GM15510 (cell line): Measurements from ENCODE around the gene MSANTD3.

Experiments used
- POLR2A ChIP-seq: IDR thresholded peaks from 3 replicates; pipeline ENCODE4 v1.6.1; 2011; ENCODE audit warnings: borderline replicate concordance; ENCODE audit not compliant: insufficient read length; ENCODE audit errors: extremely low read depth

Gene MSANTD3

DNA sequence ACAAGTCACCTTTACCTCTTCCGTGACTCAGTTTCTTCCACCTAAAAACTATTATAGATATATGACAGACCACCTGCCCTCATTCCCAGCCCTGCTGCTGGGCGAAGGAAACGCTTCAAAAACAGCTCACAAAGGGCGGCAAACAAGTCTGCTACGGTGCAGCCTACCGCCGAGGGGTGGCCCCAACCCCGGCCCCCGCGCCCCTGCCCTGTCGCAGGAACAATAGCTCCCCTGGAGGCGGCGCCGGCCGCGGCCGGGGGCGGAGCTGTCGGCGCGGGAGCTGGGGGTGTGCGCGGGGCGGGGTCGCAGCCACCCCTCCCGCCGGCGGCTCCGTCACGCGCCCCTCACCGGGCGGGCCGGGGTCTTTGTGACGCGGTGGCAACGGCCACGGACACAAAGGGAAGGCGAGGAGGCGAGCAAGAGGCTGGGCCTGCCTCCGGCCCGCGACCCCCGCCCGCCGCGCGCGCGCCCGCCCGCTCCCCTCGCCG, 45.9 kb downstream of the MSANTD3 start, which contains the start of gene TMEFF1:
TMEFF1 (plus strand) TSS at position 362 of the 488 bp plus-strand sequence. CDS start 396 bp downstream, outside the sequence.
- TF ChIP-seq POLR2A: no peak

DNA sequence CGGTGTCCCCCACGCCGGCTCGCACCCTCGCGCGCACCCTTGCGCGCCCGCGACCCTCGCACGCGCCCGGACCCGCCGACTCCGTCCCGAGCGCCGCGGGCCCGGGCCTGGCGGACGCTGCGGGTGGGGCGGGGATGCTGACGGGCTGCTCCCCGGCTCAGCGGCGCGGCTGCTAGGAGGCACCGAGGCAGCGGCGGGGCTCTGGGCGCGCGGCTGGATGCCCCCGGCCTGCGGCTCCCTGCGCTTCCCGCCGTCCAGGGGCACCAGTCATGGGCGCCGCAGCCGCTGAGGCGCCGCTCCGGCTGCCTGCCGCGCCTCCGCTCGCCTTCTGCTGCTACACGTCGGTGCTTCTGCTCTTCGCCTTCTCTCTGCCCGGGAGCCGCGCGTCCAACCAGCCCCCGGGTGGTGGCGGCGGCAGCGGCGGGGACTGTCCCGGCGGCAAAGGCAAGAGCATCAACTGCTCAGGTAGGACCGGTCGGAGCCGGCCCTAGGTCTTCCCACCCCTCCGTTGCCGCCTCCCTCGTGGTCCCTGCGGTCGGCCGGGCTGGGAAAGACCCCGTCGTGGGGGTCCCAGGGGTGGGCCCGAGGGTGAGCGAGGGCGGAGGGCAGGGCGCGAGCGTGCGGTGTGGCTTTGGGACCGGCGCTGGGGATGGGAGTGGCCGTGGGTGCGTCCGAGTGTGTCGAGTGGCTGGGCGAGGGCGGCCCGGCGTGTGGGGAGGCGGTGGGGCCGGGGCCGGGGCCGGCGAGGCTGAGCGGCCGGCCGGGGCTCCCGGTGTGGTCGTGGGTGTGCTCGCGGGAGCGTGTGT, 46.5 kb downstream of the MSANTD3 start:
- TF ChIP-seq POLR2A: no peak

DNA sequence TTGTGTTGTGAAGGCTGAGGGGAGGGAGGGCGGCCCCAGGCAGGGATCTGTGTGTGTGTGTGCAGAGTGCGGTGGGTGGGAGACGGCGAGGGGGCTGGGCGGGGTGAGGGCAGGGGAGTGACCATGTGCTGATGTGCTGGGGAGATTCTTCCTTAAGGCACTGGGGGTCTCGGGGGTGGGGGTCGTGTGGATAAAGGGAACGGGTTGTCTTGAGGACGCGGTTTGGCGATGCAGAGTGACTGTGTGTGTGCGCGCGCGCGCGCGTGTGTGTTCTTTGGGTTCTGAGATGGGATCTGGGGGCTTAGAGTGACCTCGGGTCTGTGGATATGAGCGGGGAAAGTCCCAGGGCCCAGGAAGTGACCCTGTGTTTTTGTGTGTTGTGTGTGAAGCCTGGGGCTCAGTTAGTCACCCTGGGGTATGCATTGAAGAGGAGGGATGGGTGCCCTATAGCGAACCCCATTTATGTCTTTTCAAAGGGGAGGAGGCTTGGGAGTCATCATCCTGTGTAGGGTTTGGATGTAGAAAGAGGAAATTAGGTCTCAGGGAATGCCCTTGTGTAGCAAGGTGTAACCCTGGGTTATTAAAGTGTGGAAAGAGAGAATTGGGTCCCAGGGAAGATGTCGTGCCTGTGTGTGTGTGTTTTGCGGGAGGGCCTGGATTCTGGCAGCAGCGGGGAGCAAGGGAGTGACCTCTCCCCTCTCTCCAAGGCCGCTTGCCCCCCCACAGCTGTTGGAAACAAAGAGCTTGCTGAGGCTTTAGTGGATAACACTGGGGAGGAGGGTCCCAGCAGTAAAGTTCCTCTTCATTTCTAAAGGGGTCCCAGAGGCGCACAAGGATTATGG, 47.4 kb downstream of the MSANTD3 start:
- TF ChIP-seq POLR2A: no peak

DNA sequence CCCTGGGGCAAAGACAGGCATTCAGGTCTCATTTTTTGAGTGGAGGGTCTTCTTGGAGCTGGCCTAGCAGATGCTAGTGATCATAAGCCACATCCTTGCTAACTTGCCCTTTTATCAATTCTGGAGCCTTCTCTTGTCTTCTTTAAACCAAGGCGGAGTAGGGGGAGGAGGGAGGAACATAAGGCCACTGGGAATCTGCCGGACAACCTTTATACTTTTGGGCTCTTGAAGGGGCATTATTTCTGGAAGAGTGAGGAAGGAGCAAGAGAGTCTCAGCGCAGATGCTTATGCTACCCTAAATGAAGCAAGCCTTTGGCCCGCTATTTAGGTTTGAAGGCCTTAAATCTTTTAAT, 48.0 kb downstream of the MSANTD3 start:
- no peak for TF ChIP-seq POLR2A

DNA sequence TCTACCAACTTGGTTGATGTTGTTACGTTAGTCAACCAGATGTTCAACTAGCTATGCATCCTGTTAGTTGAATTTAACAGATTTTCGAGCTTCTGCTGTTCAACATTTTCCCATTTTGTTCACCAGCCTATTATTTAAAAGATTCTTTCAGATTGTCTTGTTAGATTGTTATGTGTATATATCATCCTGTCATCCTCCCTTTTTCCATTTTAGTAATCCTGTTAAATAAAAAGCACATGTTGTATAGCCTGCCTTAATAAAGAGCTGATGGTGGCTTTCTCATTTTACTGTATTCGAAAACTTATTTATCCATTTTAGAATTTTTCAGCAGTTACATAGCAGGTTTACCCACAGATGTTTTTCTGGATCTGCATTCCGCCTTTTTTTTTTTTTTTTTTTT, 50.3 kb downstream of the MSANTD3 start:
- TF ChIP-seq POLR2A: no peak

DNA sequence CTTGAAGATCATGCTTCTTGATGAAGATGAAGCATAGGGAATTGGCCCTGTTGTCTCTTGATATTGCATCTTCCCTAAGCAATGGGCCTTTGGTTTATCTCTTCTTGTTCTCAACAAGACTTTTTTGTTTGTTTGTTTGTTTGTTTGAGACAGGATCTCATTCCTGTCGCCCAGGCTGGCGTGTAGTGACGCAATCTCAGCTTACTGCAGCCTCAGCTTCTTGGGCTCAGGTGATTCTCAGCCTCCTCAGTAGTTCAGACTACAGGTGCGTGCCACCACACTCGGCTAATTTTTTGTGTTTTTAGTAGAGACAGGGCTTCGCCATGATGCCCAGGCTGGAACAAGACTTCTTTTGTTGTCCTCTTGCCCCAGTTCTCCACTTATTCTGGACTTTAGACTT, 51.2 kb downstream of the MSANTD3 start:
- TF ChIP-seq POLR2A: no peak

DNA sequence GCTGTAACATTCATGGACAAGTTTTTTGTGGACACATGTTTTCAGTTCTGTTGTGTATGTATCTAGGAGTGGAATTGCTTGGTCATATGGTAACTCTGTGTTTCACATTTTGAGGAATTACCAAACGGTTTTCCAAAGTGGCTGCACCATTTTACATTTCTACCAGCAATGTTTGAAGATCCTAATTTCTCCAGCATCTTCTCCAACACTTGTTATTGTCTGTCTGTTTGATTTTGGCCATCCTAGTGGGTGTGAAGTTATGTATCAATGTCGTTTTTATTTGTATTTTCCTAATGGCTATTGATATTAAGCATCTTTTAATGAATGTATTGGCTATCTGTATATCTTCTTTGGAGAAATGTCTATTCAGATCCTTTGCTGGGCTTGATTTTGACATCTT, 52.9 kb downstream of the MSANTD3 start:
- TF ChIP-seq POLR2A: no peak

DNA sequence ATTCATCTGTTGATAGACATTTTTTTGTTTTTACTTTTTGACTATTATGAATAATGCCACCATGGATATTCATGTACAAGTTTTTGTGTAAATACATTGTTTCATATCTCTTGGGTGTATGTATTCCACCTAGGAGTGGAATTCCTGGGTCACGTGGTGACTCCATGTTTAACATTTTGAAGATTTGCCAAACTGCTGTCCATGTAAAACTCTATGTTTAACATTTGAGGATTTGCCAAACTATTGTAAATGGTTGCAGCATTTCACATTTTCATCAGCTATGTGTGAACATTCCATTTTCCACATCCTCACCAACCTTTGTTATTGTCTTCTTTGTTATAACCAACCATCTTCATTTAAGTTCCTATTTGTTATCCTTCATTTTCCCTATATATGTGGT, 58.3 kb downstream of the MSANTD3 start:
- no peak for TF ChIP-seq POLR2A

DNA sequence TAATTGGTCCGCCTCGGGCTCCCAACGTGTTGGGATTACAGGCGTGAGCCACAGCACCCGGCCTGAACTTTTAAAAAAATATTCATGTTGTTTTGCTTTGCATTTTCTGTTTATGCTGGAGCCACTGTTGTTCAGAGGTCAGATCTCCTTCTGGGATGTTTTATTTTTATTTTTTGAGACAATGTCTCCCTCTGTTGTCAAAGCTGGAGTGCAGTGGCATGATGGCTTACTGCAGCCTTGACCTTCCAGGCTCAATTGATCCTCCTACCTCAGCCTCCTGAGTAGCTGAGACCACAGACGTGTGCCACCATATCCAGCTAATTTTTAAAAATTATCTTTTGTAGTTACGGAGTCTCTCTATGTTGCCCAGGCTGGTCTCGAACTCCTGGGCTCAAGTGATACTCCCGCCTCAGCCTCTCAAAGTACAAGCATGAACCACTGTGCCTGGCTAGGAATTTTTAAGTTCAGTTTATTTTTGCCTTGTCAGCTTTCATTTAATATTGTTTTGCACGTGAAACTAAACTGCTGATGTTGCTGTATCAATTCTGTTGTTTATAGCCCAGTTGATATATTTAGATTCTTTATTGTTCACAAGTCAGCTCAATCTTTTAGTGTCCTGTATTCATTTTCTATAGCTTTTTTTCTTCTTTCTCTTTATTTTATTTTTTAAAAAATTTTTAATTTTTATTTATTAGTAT, 59.7 kb downstream of the MSANTD3 start:
- no peak for TF ChIP-seq POLR2A

DNA sequence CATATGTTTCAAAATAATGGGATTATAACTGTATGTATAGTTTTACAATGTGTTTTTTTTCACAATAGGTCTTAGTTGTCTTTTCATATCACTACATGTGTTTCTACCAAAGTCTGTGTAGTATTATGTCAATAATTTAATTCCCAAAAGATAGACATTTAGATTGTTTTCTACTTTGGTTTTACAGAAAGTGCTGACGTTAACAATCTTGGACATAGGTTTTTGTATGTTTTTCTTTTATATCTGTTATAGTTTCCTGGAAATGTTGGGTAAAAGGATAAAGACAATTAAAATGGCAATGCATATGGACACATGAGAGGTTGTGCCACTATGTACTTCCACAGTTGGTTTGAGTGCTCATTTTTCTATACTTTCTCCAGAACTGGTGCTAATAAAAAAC, 61.2 kb downstream of the MSANTD3 start:
- TF ChIP-seq POLR2A: no peak

DNA sequence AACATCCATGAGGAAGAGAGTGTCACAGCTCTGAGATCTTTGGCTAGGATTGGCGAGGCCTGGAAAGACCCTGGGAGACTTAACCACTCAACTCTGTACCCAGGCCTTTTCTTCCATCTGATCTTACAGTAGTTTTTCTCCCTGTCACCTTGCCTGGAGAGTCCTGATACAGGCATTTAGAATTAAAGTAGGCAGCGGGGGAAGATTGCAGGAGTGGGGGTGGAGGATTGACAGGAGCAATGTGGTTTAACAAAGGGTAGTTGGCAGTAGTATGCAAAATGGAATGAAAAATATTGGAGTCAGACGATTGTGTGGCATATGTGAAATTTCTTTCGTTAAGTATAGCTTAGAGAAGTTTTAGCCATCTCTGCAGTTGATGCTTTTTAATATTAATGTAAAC, 62.9 kb downstream of the MSANTD3 start:
- no peak for TF ChIP-seq POLR2A

DNA sequence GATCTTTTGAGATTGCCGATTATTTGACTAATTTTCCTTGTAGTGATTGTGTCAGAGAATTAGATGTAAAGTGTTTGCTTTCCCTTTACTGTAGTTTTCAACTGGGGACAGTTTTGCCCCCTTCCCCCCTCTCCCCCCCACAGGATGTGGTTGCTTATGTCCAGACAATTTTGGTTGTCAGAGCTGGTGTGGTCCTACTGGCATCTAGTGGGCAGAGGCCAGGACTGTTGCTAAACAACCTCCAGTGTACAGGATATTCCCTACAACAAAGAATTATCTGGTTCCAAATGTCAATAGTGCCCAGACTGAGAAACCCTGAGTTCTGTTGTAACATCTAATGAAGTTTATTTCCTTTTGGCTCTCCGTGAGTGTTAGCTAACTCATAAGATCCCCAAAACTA, 66.0 kb downstream of the MSANTD3 start:
- TF ChIP-seq POLR2A: no peak

DNA sequence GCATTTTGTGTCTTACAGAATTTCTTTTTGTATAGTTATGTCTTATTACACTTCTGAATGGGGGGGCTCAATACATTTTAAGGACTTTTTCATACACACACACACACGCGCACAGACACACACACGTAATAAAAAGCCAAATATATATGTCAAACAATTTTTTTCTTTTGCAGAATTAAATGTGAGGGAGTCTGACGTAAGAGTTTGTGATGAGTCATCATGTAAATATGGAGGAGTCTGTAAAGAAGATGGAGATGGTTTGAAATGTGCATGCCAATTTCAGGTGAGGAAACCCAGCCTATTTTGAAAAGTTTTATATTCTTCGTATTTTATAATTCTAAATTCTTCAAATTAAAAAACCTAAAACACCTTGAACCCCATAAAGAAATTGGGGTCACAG, 71.6 kb downstream of the MSANTD3 start:
- no peak for TF ChIP-seq POLR2A

DNA sequence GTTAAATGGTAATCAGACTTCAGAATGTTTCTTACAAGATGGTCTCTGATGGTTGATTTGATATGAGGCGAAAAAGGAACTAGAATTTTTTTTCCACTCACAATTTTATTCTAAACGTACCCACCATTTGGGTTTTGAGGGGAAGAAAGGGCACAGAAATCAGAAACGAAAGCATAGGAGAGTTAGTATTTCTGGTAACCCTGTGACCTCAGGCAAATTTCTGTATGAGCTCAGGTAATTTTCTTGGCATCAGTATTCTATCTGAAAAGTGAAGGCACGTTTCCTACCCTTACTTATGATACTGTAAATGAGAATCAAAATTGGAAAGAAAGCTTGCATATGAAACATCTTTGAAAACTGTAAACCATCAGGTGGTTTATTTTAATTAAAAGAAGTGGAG, 72.5 kb downstream of the MSANTD3 start:
- no peak for TF ChIP-seq POLR2A

DNA sequence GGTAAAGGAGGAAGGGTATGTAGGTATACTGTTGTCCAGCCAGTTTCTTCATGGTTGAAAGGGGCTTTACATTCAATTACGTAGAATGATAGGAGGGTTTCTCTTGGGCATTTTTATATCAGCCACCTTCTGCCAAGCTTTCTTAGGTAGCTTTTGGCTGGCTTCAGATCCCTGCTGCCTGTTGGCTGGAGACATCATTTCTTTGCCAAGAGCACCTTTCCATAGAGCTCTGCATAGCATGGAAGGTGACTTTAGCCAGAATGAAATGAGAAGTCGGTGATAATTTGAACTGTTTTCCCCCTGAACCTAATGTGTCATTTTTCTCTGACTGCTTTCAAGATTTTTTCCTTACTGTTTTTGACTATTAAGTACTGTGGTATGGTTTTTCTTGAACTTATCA, 72.9 kb downstream of the MSANTD3 start:
- no peak for TF ChIP-seq POLR2A
